ENCODE data around the gene FAM3C.
A peak's percentile ranks its signal among the peaks of the same experiment; 100 is the strongest.

The FAM3C gene

GRCh38 chr7:121397822-121398221, 1.7 kb upstream of the FAM3C start:
- Histone ChIP-seq H3K4me3 (ENCODE audit: insufficient read depth in 1 of 2, low read depth in 1 of 2, low read length in 2 of 2) (no peak overlapping the region), H2AK5ac (ENCODE audit: low read length, severe bottlenecking) (no peak overlapping the region), H4K8ac (ENCODE audit: low read length) (no peak overlapping the region), H2BK5ac (ENCODE audit: low read depth, low read length, poor library complexity, severe bottlenecking) (no peak overlapping the region), H3K4me2 (ENCODE audit: low read length, poor library complexity, severe bottlenecking) (no peak overlapping the region), H3K9ac (ENCODE audit: low read length) (no peak overlapping the region), H3K27ac (ENCODE audit: low read length, poor library complexity, severe bottlenecking) (no peak overlapping the region), H4K91ac (ENCODE audit: low read length) (no peak overlapping the region), H3K18ac (ENCODE audit: low read depth in 1 of 2, low read length in 2 of 2) (no peak overlapping the region), H2BK15ac (ENCODE audit: low read depth, poor library complexity, severe bottlenecking) (no peak overlapping the region), H3K4me1 (ENCODE audit: control insufficient read depth, insufficient read depth, low read depth, low read length) (no peaks in the 10 kb centered on the region), H3K9me3 (ENCODE audit: control insufficient read depth, low read length) (peaks cover 2% of the 10 kb centered on the region), H3K23ac (ENCODE audit: low read length in 2 of 2) (no peak overlapping the region), H3K27me3 (ENCODE audit: control insufficient read depth in 1 of 2, insufficient read depth in 1 of 2, low read length in 2 of 2) (no peaks in the 10 kb centered on the region), H3K36me3 (ENCODE audit: control insufficient read depth in 1 of 2, insufficient read depth in 2 of 2, low read depth in 1 of 2, low read length in 2 of 2) (peaks cover 0 to 10% of the 10 kb centered on the region in 2 experiments), H3K14ac (ENCODE audit: low read length in 2 of 2) (no peak overlapping the region), H2BK12ac (ENCODE audit: low read length in 2 of 2) (no peak overlapping the region), H2BK120ac (ENCODE audit: low read depth, low read length) (no peak overlapping the region), H3K79me1 (replicated peaks; ENCODE audit: low read length, poor library complexity, severe bottlenecking) (no peaks in the 10 kb centered on the region), H3K4ac (ENCODE audit: low read depth in 1 of 2, low read length in 2 of 2) (no peak overlapping the region), H2AFZ (ENCODE audit: low read depth, low read length) (no peak overlapping the region)
- WGBS: no CpG with 5 or more reads among the region's 2 CpGs
- DNase-seq: no peak

DNA sequence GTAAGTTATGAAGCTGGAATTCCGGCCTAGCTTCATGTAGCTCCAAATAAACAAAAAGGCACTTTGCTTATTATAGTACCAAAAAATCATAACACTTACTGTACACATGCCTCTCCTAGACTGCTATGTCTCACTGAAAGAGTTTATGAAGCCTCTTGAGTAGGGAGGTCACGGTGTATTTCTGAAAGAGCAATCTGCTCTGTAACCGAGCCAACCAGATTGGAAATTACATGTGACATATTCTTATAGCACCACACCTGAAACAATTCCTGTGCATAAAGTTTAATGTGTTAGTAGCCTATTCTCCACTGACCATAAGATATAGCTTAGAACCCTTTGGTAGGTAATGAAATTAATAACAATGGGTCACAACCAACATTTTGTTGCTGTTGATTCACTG, 1.3 kb upstream of the FAM3C start:
- Histone ChIP-seq H3K4me1 (ENCODE audit: control insufficient read depth, insufficient read depth, low read depth, low read length) (no peaks in the 10 kb centered on the region), H3K79me1 (replicated peaks; ENCODE audit: low read length, poor library complexity, severe bottlenecking) (no peaks in the 10 kb centered on the region), H3K9ac (ENCODE audit: low read length) (no peak overlapping the region), H3K27ac (ENCODE audit: low read length, poor library complexity, severe bottlenecking) (peak overlapping the region; percentile 44), H4K91ac (ENCODE audit: low read length) (no peak overlapping the region), H2BK12ac (ENCODE audit: low read length in 2 of 2) (no peak overlapping the region), H3K18ac (ENCODE audit: low read depth in 1 of 2, low read length in 2 of 2) (no peak overlapping the region), H2BK5ac (ENCODE audit: low read depth, low read length, poor library complexity, severe bottlenecking) (no peak overlapping the region), H3K4me3 (ENCODE audit: insufficient read depth in 1 of 2, low read depth in 1 of 2, low read length in 2 of 2) (no peak overlapping the region), H4K8ac (ENCODE audit: low read length) (no peak overlapping the region), H2BK120ac (ENCODE audit: low read depth, low read length) (no peak overlapping the region), H3K36me3 (ENCODE audit: control insufficient read depth in 1 of 2, insufficient read depth in 2 of 2, low read depth in 1 of 2, low read length in 2 of 2) (peaks cover 0 to 15% of the 10 kb centered on the region in 2 experiments), H2AFZ (ENCODE audit: low read depth, low read length) (no peak overlapping the region), H3K4me2 (ENCODE audit: low read length, poor library complexity, severe bottlenecking) (no peak overlapping the region), H3K23ac (ENCODE audit: low read length in 2 of 2) (no peak overlapping the region), H3K9me3 (ENCODE audit: control insufficient read depth, low read length) (peaks cover 6% of the 10 kb centered on the region), H3K14ac (ENCODE audit: low read length in 2 of 2) (no peak overlapping the region), H2AK5ac (ENCODE audit: low read length, severe bottlenecking) (no peak overlapping the region), H2BK15ac (ENCODE audit: low read depth, poor library complexity, severe bottlenecking) (no peak overlapping the region), H3K4ac (ENCODE audit: low read depth in 1 of 2, low read length in 2 of 2) (no peak overlapping the region), H3K27me3 (ENCODE audit: control insufficient read depth in 1 of 2, insufficient read depth in 1 of 2, low read length in 2 of 2) (no peaks in the 10 kb centered on the region)
- DNase-seq: no peak
- WGBS: 100% methylated on average over 2 of the region's 3 CpGs

DNA sequence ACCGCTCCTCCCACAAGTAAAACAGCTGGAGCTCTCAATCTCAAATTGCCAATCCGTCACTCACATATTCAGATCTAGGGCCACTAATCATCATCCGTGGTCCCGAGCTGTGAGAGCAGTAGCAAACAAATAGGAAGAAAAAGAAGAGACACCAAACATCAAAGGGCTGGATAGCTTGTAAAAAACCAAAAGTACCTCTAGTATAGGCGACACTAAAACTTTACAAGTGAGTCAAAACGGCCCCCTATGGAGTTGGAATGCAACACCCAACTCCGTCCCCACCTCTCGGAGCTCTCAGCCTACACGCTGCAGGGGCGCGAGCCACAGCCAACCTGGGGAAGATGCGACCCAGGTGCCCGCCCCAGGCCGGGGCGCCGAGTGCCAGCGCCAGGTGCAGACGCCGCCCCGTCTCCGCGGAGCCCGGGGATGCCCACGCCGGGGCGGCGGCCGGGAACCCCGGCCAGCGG, 581 bp downstream of the FAM3C start:
- no peak overlapping the region for H2BK12ac ChIP-seq (ENCODE audit: low read length in 2 of 2)
- 2% methylated on average over 13 of the region's 30 CpGs for WGBS

DNA sequence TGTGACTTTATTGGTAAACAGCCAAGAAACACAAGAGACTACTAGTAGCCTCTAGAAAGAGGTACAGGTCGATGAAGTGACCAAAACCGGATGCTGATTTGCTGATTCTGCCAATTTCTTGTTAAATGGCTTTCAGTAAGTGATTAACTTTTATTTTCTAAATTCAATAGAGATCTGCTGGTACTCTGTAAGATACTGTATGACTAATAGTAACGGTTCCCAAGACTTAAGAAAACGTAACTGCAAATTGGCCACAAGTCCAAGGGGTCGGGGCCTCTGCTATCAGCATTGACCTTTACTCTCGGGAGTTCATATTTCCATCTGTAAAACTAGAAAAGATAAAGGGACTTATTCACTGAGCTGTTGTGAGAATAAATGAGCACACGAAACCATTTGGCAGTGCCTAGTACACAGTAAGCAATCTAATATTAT, 1.4 kb downstream of the FAM3C start:
- peak overlapping the region; percentile 97 for H3K9ac ChIP-seq (ENCODE audit: low read length)
- H3K4me3 ChIP-seq (ENCODE audit: insufficient read depth in 1 of 2, low read depth in 1 of 2, low read length in 2 of 2): peak overlapping the region in 1 of 2 experiments; percentile 98
- H2BK15ac ChIP-seq (ENCODE audit: low read depth, poor library complexity, severe bottlenecking): no peak overlapping the region
- no peak overlapping the region for H2BK120ac ChIP-seq (ENCODE audit: low read depth, low read length)
- H3K14ac ChIP-seq (ENCODE audit: low read length in 2 of 2): no peak overlapping the region
- H3K9me3 ChIP-seq (ENCODE audit: control insufficient read depth, low read length): peaks cover 6% of the 10 kb centered on the region
- DNase-seq: no peak
- no peak overlapping the region for H2BK12ac ChIP-seq (ENCODE audit: low read length in 2 of 2)
- no peak overlapping the region for H3K23ac ChIP-seq (ENCODE audit: low read length in 2 of 2)
- WGBS: 72% methylated on average over 6 of the region's 7 CpGs
- H3K18ac ChIP-seq (ENCODE audit: low read depth in 1 of 2, low read length in 2 of 2): no peak overlapping the region
- no peak overlapping the region for H3K4ac ChIP-seq (ENCODE audit: low read depth in 1 of 2, low read length in 2 of 2)
- no peak overlapping the region for H4K91ac ChIP-seq (ENCODE audit: low read length)
- H3K36me3 ChIP-seq (ENCODE audit: control insufficient read depth in 1 of 2, insufficient read depth in 2 of 2, low read depth in 1 of 2, low read length in 2 of 2): peaks cover 0 to 30% of the 10 kb centered on the region in 2 experiments
- H3K4me1 ChIP-seq (ENCODE audit: control insufficient read depth, insufficient read depth, low read depth, low read length): no peaks in the 10 kb centered on the region
- H2BK5ac ChIP-seq (ENCODE audit: low read depth, low read length, poor library complexity, severe bottlenecking): no peak overlapping the region
- peak overlapping the region; percentile 47 for H3K4me2 ChIP-seq (ENCODE audit: low read length, poor library complexity, severe bottlenecking)
- H3K27me3 ChIP-seq (ENCODE audit: control insufficient read depth in 1 of 2, insufficient read depth in 1 of 2, low read length in 2 of 2): no peaks in the 10 kb centered on the region
- H3K79me1 ChIP-seq (replicated peaks; ENCODE audit: low read length, poor library complexity, severe bottlenecking): no peaks in the 10 kb centered on the region
- no peak overlapping the region for H2AK5ac ChIP-seq (ENCODE audit: low read length, severe bottlenecking)
- H3K27ac ChIP-seq (ENCODE audit: low read length, poor library complexity, severe bottlenecking): no peak overlapping the region
- H4K8ac ChIP-seq (ENCODE audit: low read length): no peak overlapping the region
- no peak overlapping the region for H2AFZ ChIP-seq (ENCODE audit: low read depth, low read length)

More for the DNA sequence above, 581 bp downstream of the FAM3C start:
- peak overlapping the region; percentile 81 to 82 for H3K4ac ChIP-seq (ENCODE audit: low read depth in 1 of 2, low read length in 2 of 2)
- no peak overlapping the region for H3K27ac ChIP-seq (ENCODE audit: low read length, poor library complexity, severe bottlenecking)
- no peak overlapping the region for H2AK5ac ChIP-seq (ENCODE audit: low read length, severe bottlenecking)
- H3K9me3 ChIP-seq (ENCODE audit: control insufficient read depth, low read length): peaks cover 6% of the 10 kb centered on the region
- H3K4me2 ChIP-seq (ENCODE audit: low read length, poor library complexity, severe bottlenecking): peak overlapping the region; percentile 75
- peak overlapping the region; percentile 69 for H4K8ac ChIP-seq (ENCODE audit: low read length)
- H3K27me3 ChIP-seq (ENCODE audit: control insufficient read depth in 1 of 2, insufficient read depth in 1 of 2, low read length in 2 of 2): no peaks in the 10 kb centered on the region
- peak overlapping the region; percentile 89 for H2BK120ac ChIP-seq (ENCODE audit: low read depth, low read length)
- H3K4me3 ChIP-seq (ENCODE audit: insufficient read depth in 1 of 2, low read depth in 1 of 2, low read length in 2 of 2): peak overlapping the region; percentile 90 to 98
- peak overlapping the region; percentile 83 for H4K91ac ChIP-seq (ENCODE audit: low read length)
- H2AFZ ChIP-seq (ENCODE audit: low read depth, low read length): peak overlapping the region; percentile 0
- H2BK5ac ChIP-seq (ENCODE audit: low read depth, low read length, poor library complexity, severe bottlenecking): peak overlapping the region; percentile 91
- peak; percentile 23 for DNase-seq
- peaks cover 0 to 30% of the 10 kb centered on the region in 2 experiments for H3K36me3 ChIP-seq (ENCODE audit: control insufficient read depth in 1 of 2, insufficient read depth in 2 of 2, low read depth in 1 of 2, low read length in 2 of 2)
- no peaks in the 10 kb centered on the region for H3K79me1 ChIP-seq (replicated peaks; ENCODE audit: low read length, poor library complexity, severe bottlenecking)
- peak overlapping the region; percentile 97 for H3K9ac ChIP-seq (ENCODE audit: low read length)
- H3K23ac ChIP-seq (ENCODE audit: low read length in 2 of 2): peak overlapping the region in 1 of 2 experiments; percentile 96
- H2BK15ac ChIP-seq (ENCODE audit: low read depth, poor library complexity, severe bottlenecking): no peak overlapping the region
- peak overlapping the region; percentile 88 to 92 for H3K18ac ChIP-seq (ENCODE audit: low read depth in 1 of 2, low read length in 2 of 2)
- peak overlapping the region in 1 of 2 experiments; percentile 93 for H3K14ac ChIP-seq (ENCODE audit: low read length in 2 of 2)
- no peaks in the 10 kb centered on the region for H3K4me1 ChIP-seq (ENCODE audit: control insufficient read depth, insufficient read depth, low read depth, low read length)
